Upper lobe of left lung (tissue), 6 donors: Measurements from ENCODE around the gene IGF2BP3. TPM values are rescaled to one million over a fixed set of nuclear protein-coding genes. Genes with fewer than 3 reads are reported as not detected.

Source experiments
- ATAC-seq, 2 donors: fragments of 200-7000 bp; cut with Tn5 transposase; one replicate each; pipeline ENCODE4 v1.9.1; 2022; ENCODE audit warnings: mild to moderate bottlenecking in 2 of 2, moderate library complexity in 2 of 2; ENCODE audit not compliant: low FRiP score in 2 of 2
- DNase-seq, 2 donors: peaks; one replicate each; pipeline ENCODE4 v3.0.0-alpha.2; 2019 to 2020
- H3K27ac ChIP-seq, 4 donors: fragments of 200-600 bp; sonication (generic); one replicate each; pipeline ENCODE4 v1.5.1; 2016 to 2019
- H3K27me3 ChIP-seq, 4 donors: fragments of 200-600 bp; sonication (generic); one replicate each; pipeline ENCODE4 v1.5.1; 2017 to 2019
- H3K36me3 ChIP-seq, 4 donors: fragments of 200-600 bp; sonication (generic); one replicate each; pipeline ENCODE4 v1.5.1; 2016 to 2019
- H3K4me1 ChIP-seq, 4 donors: fragments of 200-600 bp; sonication (generic); one replicate each; pipeline ENCODE4 v1.5.1; 2018 to 2019
- H3K4me3 ChIP-seq, 4 donors: fragments of 200-600 bp; sonication (generic); one replicate each; pipeline ENCODE4 v1.5.1; 2017 to 2019; ENCODE audit warnings: mild to moderate bottlenecking in 2 of 4, moderate library complexity in 1 of 4
- H3K9me3 ChIP-seq, 4 donors: fragments of 200-600 bp; sonication (generic); one replicate each; pipeline ENCODE4 v1.5.1; 2018 to 2019
- EP300 ChIP-seq, 4 donors: sonication (generic); formaldehyde crosslinking; IDR thresholded peaks; one replicate each; pipeline ENCODE4 v1.5.1; 2017; ENCODE audit warnings: antibody characterized with exemption in 4 of 4, control low read depth in 2 of 4
- POLR2A ChIP-seq, 4 donors: fragments of 450-650 bp; IDR thresholded peaks; one replicate each; pipeline ENCODE4 v1.5.1; 2016 to 2017; ENCODE audit warnings: antibody characterized with exemption in 4 of 4, mild to moderate bottlenecking in 2 of 4
- POLR2AphosphoS5 ChIP-seq, 2 donors: sonication (generic); formaldehyde crosslinking; IDR thresholded peaks; one replicate each; pipeline ENCODE4 v1.5.1; 2017; ENCODE audit warnings: antibody characterized with exemption in 2 of 2
- WGBS, 2 donors: methylation state at CpG; one replicate each; pipeline ENCODE4 v1.1.5; 2017 to 2018; 5-methylcytosine and 5-hydroxymethylcytosine counted together
- total RNA-seq, 6 donors: library from RNA; depleted of rRNA in 4 of 6; stranded (reverse); fragments of >200 nt in 4 of 6; gene quantifications; one replicate each; pipeline versions ENCODE4 v1.1.0 to v1.2.1, GENCODE V29; 2016 to 2021
- TF ChIP-seq, protein P1 (sequence below), 6 experiments: fragments of 450-650 bp in 4 of 6; fragments of 200-600 bp in 2 of 6; sonication (generic) in 2 of 6; IDR thresholded peaks; one replicate each; pipeline ENCODE4 v1.5.1; 2016 to 2019; ENCODE audit warnings: antibody characterized with exemption in 6 of 6
- donor health status: DM: no; HTN: no; CAD: no; lungs with moderate emphysema.
- donor health status: DM: no; HTN: yes; CAD: no; lungs with severe emphysema.

IGF2BP3 gene
- total RNA-seq, 6 donors from 2014 or later: 0.91 to 1.5 (median 1.1) TPM; not detected in 2

DNA sequence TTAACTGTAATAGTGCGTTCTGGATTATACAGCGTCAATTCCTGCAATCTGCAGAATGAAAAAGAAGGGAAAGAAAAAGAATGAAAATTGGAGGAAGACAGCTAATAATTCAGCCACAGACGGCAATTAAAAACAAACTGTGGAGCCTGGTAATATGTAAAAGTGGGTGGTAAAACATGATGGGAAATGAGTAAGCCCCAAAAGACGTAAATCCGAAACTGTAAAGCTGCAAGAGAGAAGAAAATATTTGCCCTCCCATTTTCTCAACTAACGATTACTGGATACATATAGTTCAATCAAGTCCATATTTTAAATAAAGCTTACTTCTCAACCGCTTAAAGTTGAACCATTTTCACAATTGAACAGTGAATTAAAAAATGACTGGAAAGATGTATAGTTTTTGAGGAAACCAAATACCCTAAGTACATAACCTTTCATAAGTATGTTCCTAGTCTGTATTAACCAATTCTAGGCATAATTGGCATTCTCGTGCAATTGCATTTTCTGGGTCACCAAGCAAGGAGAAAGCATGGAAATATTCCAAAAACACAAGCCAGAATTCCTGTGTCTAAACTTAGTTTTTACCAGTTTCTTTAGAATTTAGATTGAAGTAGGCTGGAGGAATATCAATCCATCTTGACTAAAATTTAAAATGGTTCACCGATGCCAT lies 126.3 kb downstream of the IGF2BP3 start:
- Histone ChIP-seq H3K4me3 (no peak overlapping the region), H3K27ac (no peak overlapping the region), H3K36me3 (no peaks in the 10 kb centered on the region), H3K27me3 (no peaks in the 10 kb centered on the region), H3K9me3 (no peaks in the 10 kb centered on the region), H3K4me1 (peaks cover 0 to 10% (median 0%) of the 10 kb centered on the region in 4 donors)
- ATAC-seq: no peak
- TF ChIP-seq POLR2AphosphoS5 (IDR thresholded peaks at IDR 0.05) (no peak), EP300 (IDR thresholded peaks at IDR 0.05) (no peak), POLR2A (IDR thresholded peaks at IDR 0.05) (no peak)
- TF ChIP-seq, protein P1, sequence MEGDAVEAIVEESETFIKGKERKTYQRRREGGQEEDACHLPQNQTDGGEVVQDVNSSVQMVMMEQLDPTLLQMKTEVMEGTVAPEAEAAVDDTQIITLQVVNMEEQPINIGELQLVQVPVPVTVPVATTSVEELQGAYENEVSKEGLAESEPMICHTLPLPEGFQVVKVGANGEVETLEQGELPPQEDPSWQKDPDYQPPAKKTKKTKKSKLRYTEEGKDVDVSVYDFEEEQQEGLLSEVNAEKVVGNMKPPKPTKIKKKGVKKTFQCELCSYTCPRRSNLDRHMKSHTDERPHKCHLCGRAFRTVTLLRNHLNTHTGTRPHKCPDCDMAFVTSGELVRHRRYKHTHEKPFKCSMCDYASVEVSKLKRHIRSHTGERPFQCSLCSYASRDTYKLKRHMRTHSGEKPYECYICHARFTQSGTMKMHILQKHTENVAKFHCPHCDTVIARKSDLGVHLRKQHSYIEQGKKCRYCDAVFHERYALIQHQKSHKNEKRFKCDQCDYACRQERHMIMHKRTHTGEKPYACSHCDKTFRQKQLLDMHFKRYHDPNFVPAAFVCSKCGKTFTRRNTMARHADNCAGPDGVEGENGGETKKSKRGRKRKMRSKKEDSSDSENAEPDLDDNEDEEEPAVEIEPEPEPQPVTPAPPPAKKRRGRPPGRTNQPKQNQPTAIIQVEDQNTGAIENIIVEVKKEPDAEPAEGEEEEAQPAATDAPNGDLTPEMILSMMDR (IDR thresholded peaks at IDR 0.05): no peak
- DNase-seq: no peak
- WGBS, 2 donors: 93 to 94% methylated on average over 9 of the region's 9 CpGs

DNA sequence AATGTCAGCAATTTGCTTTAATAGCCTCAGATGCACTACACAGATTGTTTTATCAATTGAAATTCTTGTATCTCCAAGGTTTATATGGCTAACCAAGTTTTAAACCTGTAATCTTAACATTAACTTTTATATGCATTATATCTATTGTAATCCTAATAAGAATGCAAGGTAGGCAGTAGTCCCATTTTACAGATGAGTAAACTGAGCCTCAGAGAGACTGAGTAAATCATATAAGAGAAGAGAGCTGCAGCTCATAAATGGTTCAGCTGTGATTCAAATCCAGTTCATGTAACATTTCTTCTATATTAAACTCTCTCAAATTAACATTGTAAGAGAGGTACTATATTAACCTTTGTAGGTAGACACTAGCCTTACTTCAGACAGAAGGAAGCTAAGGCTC lies 127.2 kb downstream of the IGF2BP3 start:
- no peaks in the 10 kb centered on the region for H3K27me3 ChIP-seq
- ATAC-seq (no peak), DNase-seq (no peak)
- no peak overlapping the region for H3K27ac ChIP-seq
- H3K4me1 ChIP-seq: peaks cover 0 to 10% (median 0%) of the 10 kb centered on the region in 4 donors
- H3K36me3 ChIP-seq: no peaks in the 10 kb centered on the region
- no peaks in the 10 kb centered on the region for H3K9me3 ChIP-seq
- no peak overlapping the region for H3K4me3 ChIP-seq
- TF ChIP-seq POLR2A (IDR thresholded peaks at IDR 0.05): no peak
- no peak for TF ChIP-seq EP300 (IDR thresholded peaks at IDR 0.05)
- TF ChIP-seq POLR2AphosphoS5 (IDR thresholded peaks at IDR 0.05): no peak
- TF ChIP-seq, protein P1 (IDR thresholded peaks at IDR 0.05): no peak

DNA sequence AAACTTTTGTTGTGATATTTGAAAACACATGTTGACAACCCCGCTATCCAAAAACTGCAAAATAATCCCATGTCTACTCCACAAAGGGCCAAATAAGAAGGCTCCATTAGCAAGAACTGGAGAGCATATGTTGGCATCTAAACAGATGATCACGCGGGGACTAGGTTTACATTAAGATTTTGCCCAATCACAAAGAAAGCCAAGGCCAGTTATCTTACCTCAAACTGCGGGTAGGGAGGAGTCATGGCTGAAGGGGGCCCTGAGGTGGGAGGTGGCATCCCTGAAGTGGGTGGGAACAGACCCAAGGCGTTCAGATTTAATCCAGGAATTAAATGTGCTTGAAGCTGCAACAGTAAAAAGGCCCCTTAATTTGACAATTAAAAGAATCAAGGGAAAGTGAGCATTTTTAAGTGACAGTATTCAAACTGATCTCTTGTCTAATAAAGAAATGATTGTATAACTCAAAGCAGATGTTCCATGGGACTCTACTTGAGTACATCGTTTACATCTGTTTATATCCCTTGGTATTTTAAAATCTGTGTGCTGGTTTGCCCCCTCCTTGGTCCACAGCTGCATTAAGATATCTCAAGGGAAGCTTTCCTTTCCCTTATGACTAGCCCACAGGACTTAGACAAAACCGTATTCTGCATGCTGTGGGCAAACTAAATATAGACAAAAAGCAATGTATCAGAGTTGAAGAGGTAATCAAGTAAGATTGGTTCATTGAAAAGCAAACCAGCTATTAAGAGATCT lies 128.3 kb downstream of the IGF2BP3 start:
- TF ChIP-seq EP300 (IDR thresholded peaks at IDR 0.05) (no peak), POLR2A (IDR thresholded peaks at IDR 0.05) (no peak), POLR2AphosphoS5 (IDR thresholded peaks at IDR 0.05) (no peak)
- TF ChIP-seq, protein P1 (IDR thresholded peaks at IDR 0.05): no peak
- Histone ChIP-seq H3K4me3 (no peak overlapping the region), H3K9me3 (no peaks in the 10 kb centered on the region), H3K36me3 (no peaks in the 10 kb centered on the region), H3K27ac (no peak overlapping the region), H3K4me1 (peaks cover 0 to 10% (median 0%) of the 10 kb centered on the region in 4 donors), H3K27me3 (no peaks in the 10 kb centered on the region)
- 87 to 90% methylated on average over 7 of the region's 7 CpGs for WGBS, 2 donors
- DNase-seq: no peak
- no peak for ATAC-seq

DNA sequence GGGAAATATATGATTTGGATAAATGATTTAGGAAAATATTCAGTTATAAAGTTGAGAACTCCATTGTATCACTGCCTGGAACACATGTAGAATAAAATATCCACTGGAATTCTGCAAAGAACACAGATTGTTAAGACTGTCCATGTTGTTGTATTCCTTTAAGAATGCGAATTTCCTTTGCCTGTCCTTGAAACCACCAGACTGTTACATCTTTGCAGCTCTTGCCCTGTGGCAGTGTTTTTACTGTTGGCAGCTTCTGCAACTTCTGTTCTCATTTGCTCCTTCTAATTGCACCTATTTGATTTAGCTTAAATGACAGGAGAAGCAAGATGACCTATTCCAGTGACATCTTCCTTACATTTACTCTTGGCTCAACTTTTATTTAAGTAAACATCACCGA lies 131.4 kb downstream of the IGF2BP3 start:
- no peaks in the 10 kb centered on the region for H3K9me3 ChIP-seq
- H3K36me3 ChIP-seq: no peaks in the 10 kb centered on the region
- ATAC-seq (no peak), DNase-seq (no peak)
- no peak overlapping the region for H3K27ac ChIP-seq
- H3K4me3 ChIP-seq: no peak overlapping the region
- H3K4me1 ChIP-seq: peaks cover 20 to 24% (median 21%) of the 10 kb centered on the region in 4 donors
- no peak for TF ChIP-seq EP300 (IDR thresholded peaks at IDR 0.05)
- TF ChIP-seq, protein P1 (IDR thresholded peaks at IDR 0.05): no peak
- TF ChIP-seq POLR2AphosphoS5 (IDR thresholded peaks at IDR 0.05): no peak
- TF ChIP-seq POLR2A (IDR thresholded peaks at IDR 0.05): no peak
- H3K27me3 ChIP-seq: no peaks in the 10 kb centered on the region
- 46 to 48% methylated on average over 2 of the region's 2 CpGs for WGBS, 2 donors
